Endothelial cell of hepatic sinusoid (primary cell): ENCODE results near the gene HOXA7.

ENCODE experiments used
- in situ Hi-C: cut with HindIII; loops from 2 replicates; pipeline ENCODE4 v1.10.0; 2017; ENCODE audit warnings: low sequenced_read_pairs

Gene HOXA7

GRCh38 chr7:27183682-27184336 lies 27.3 kb upstream of the HOXA7 start:
- in situ Hi-C loops, result no loop called here

- in situ Hi-C loops, result no loop called here
These were observed 26.6 kb upstream of the HOXA7 start for GRCh38 chr7:27182861-27183681.

- in situ Hi-C loops, result no loop called here
These were observed 25.9 kb upstream of the HOXA7 start for GRCh38 chr7:27182285-27182841.

- in situ Hi-C loops, result no loop called here
These were observed 25.4 kb upstream of the HOXA7 start for GRCh38 chr7:27181795-27182275.

- in situ Hi-C loops, result no loop called here
These were observed 24.3 kb upstream of the HOXA7 start for GRCh38 chr7:27180431-27181420.

- in situ Hi-C loops, result no loop called here
These were observed 23.3 kb upstream of the HOXA7 start for GRCh38 chr7:27179503-27180430.

GRCh38 chr7:27179030-27179429 lies 22.6 kb upstream of the HOXA7 start:
- in situ Hi-C loops, result no loop called here

GRCh38 chr7:27178366-27178765 lies 21.9 kb upstream of the HOXA7 start:
- in situ Hi-C loops, result no loop called here

GRCh38 chr7:27177795-27178320 lies 21.4 kb upstream of the HOXA7 start:
- in situ Hi-C loops, result no loop called here

GRCh38 chr7:27176962-27177794 lies 20.7 kb upstream of the HOXA7 start:
- in situ Hi-C loops, result no loop called here

- in situ Hi-C loops, result no loop called here
These were observed 20.0 kb upstream of the HOXA7 start for GRCh38 chr7:27176524-27176845.

- in situ Hi-C loops, result no loop called here
These were observed 19.4 kb upstream of the HOXA7 start for GRCh38 chr7:27175626-27176523.

GRCh38 chr7:27174874-27175625 lies 18.6 kb upstream of the HOXA7 start:
- in situ Hi-C loops, result loop anchor here (25.0 kb wide), 1 partner anchor 1288 kb away; no protein-coding TSS in a partner anchor

GRCh38 chr7:27173956-27174873 lies 17.7 kb upstream of the HOXA7 start, which contains the start of gene HOXA10:
Gene HOXA10, minus strand, starts transcription at chr7:27174320. Its CDS starts 14 bp downstream, at chr7:27174306.
- in situ Hi-C loops, result loop anchor here (25.0 kb wide), 1 partner anchor 1287 kb away; no protein-coding TSS in a partner anchor

GRCh38 chr7:27173511-27173955 lies 17.1 kb upstream of the HOXA7 start:
- in situ Hi-C loops, result loop anchor here (25.0 kb wide), 1 partner anchor 1286 kb away; no protein-coding TSS in a partner anchor
